CD14-positive monocyte (primary cell): Measurements from ENCODE around the gene CETN2. TPM values are rescaled to one million over a fixed set of nuclear protein-coding genes. Genes with fewer than 3 reads are reported as not detected.
"Not testable (repeated sequence)": the region's sequence is repeated elsewhere in the genome, so short reads cannot be mapped to it uniquely, and the experiment has no call there.

Experiments
- DNase-seq, 3 donors: peaks; one replicate each; pipeline ENCODE4 v3.0.0-alpha.2; 2011 to 2022
- H2AFZ ChIP-seq: 2 replicates; pipeline ENCODE4 v1.6.0; 2012; ENCODE audit warnings: mild to moderate bottlenecking, low read depth, low read length, inconsistent platforms; ENCODE audit not compliant: insufficient read depth, poor library complexity, severe bottlenecking
- H3K27ac ChIP-seq, 2 donors: 1 replicate in 1 of 2; 2 replicates in 1 of 2; pipeline ENCODE4 v1.5.1; 2012 to 2013; ENCODE audit warnings: low read length in 2 of 2, control low read depth in 1 of 2, inconsistent platforms in 1 of 2, low read depth in 1 of 2, mild to moderate bottlenecking in 1 of 2
- H3K27me3 ChIP-seq, 2 donors: one replicate each; pipeline versions ENCODE4 v1.6.0 to v1.6.1; 2011 to 2013; ENCODE audit warnings: low read length in 2 of 2; ENCODE audit not compliant: control insufficient read depth in 2 of 2, insufficient read depth in 2 of 2
- H3K36me3 ChIP-seq, 2 donors: replicated peaks in 1 of 2; 1 replicate in 1 of 2; 2 replicates in 1 of 2; pipeline versions ENCODE4 v1.5.1 to v1.6.1; 2012 to 2013; ENCODE audit warnings: low read length in 2 of 2, control low read depth in 1 of 2, inconsistent platforms in 1 of 2, mild to moderate bottlenecking in 1 of 2; ENCODE audit not compliant: insufficient read depth in 2 of 2, control insufficient read depth in 1 of 2
- H3K4me1 ChIP-seq, 2 donors: 1 replicate in 1 of 2; 2 replicates in 1 of 2; pipeline versions ENCODE4 v1.5.1 to v1.6.1; 2012 to 2013; ENCODE audit warnings: low read length in 2 of 2, control low read depth in 1 of 2, inconsistent platforms in 1 of 2, mild to moderate bottlenecking in 1 of 2, moderate library complexity in 1 of 2; ENCODE audit not compliant: insufficient read depth in 2 of 2, control insufficient read depth in 1 of 2
- H3K4me2 ChIP-seq: replicated peaks from 2 replicates; pipeline ENCODE3; 2012; ENCODE audit warnings: low read length, moderate library complexity, mild to moderate bottlenecking; ENCODE audit not compliant: poor library complexity, severe bottlenecking; ENCODE audit errors: extremely low read depth
- H3K4me3 ChIP-seq, 3 experiments: fragments of 200-600 bp in 1 of 3; sonication (generic) in 1 of 3; replicated peaks in 1 of 3; 1 replicate in 2 of 3; 2 replicates in 1 of 3; pipeline ENCODE4 v1.5.1; 2011 to 2013; ENCODE audit warnings: low read length in 3 of 3, mild to moderate bottlenecking in 3 of 3, control low read depth in 2 of 3, low read depth in 2 of 3, inconsistent platforms in 1 of 3, moderate library complexity in 1 of 3
- H3K79me2 ChIP-seq: 2 replicates; pipeline ENCODE4 v1.6.0; 2012; ENCODE audit warnings: mild to moderate bottlenecking, control low read depth, inconsistent platforms, low read length, moderate library complexity; ENCODE audit not compliant: insufficient read depth
- H3K9ac ChIP-seq: 2 replicates; pipeline ENCODE4 v1.6.0; 2017; ENCODE audit warnings: low read length, mild to moderate bottlenecking; ENCODE audit not compliant: insufficient read depth, poor library complexity, severe bottlenecking
- H3K9me3 ChIP-seq, 2 donors: replicated peaks in 1 of 2; 1 replicate in 1 of 2; 2 replicates in 1 of 2; pipeline versions ENCODE4 v1.5.1 to v1.6.1; 2012 to 2013; ENCODE audit warnings: low read length in 2 of 2, control low read depth in 1 of 2; ENCODE audit not compliant: control insufficient read depth in 1 of 2, insufficient read depth in 1 of 2
- H4K20me1 ChIP-seq: 2 replicates; pipeline ENCODE4 v1.6.0; 2012; ENCODE audit warnings: mild to moderate bottlenecking, low read length, control low read depth, moderate library complexity; ENCODE audit not compliant: insufficient read depth
- H3K27ac Mint-ChIP-seq, 7 donors: one replicate each; pipeline ENCODE4 v1.8.0; 2020; ENCODE audit warnings: mild to moderate bottlenecking in 7 of 7, mixed read lengths in 7 of 7, moderate library complexity in 6 of 7, inconsistent platforms in 2 of 7
- H3K27me3 Mint-ChIP-seq, 3 donors: one replicate each; pipeline ENCODE4 v1.8.0; 2021 to 2022; ENCODE audit warnings: low read depth in 3 of 3, mild to moderate bottlenecking in 3 of 3, mixed read lengths in 3 of 3, moderate library complexity in 3 of 3, inconsistent platforms in 1 of 3
- H3K36me3 Mint-ChIP-seq, 2 donors: one replicate each; pipeline ENCODE4 v1.8.0; 2020; ENCODE audit warnings: mixed read lengths in 2 of 2, inconsistent platforms in 1 of 2, mild to moderate bottlenecking in 1 of 2
- H3K4me1 Mint-ChIP-seq: one replicate; pipeline ENCODE4 v1.8.0; 2020; ENCODE audit warnings: mild to moderate bottlenecking, mixed read lengths
- H3K4me3 Mint-ChIP-seq, 2 donors: one replicate each; pipeline ENCODE4 v1.8.0; 2020; ENCODE audit warnings: mild to moderate bottlenecking in 2 of 2, mixed read lengths in 2 of 2, moderate library complexity in 1 of 2
- H3K9me3 Mint-ChIP-seq, 7 donors: one replicate each; pipeline ENCODE4 v1.8.0; 2020 to 2022; ENCODE audit warnings: mixed read lengths in 7 of 7, mild to moderate bottlenecking in 6 of 7, moderate library complexity in 6 of 7, inconsistent platforms in 2 of 7
- WGBS: methylation state at CpG from one replicate; pipeline ENCODE4 v1.1.5; 2013; ENCODE audit warnings: missing lambda C conversion rate; ENCODE audit not compliant: insufficient coverage; 5-methylcytosine and 5-hydroxymethylcytosine counted together
- intact Hi-C, 2 donors: fragments of 100-400 bp; cut with micrococcal nuclease; formaldehyde crosslinking; loops; one replicate each; pipeline versions ENCODE4 v1.15.0 to v1.15.1; 2023
- polyA plus RNA-seq, 3 donors: library from polyadenylated mRNA; depleted of rRNA in 1 of 3; unstranded in 2 of 3; stranded (reverse) in 1 of 3; fragments of 300-500 nt in 2 of 3; fragments of >200 nt in 1 of 3; fragmentation: Illumina TruSeq in 2 of 3; gene quantifications; 1 replicate in 2 of 3; 2 replicates in 1 of 3; pipeline ENCODE4 v1.2.3, GENCODE V29; 2012 to 2021
- TF ChIP-seq, protein P1 (sequence below): fragments of 200-600 bp; IDR thresholded peaks from one replicate; pipeline ENCODE4 v1.8.0; 2022; ENCODE audit warnings: antibody characterized with exemption, mild to moderate bottlenecking

The CETN2 gene
- polyA plus RNA-seq, 3 donors: 5.4 to 26.7 (median 19.9) TPM

DNA sequence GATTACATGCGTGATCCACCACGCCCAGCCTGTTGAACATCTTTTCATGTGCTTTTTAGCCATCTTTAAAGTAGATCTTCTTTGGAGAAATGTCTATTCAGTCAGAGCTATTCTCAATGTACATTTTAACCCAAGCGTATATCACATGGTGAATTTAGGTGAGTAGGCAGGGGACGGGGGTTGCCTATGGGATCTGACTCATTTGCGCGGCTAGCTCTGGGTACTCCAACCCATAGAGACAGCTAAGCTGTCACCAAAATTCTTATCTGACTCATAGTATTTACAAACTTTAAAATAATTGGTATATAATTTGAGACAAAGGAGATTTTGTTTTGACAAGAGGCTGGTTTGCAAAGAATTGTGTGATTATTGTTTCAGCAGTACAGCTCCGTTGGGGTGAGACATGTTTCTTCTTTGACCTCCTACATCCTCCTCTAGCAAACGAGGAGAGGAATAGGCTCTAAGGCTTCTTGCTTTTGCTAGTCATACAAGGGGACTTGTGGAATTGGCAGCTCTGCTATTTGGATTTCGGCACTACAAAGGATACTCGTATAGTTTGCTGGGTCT lies 12.3 kb upstream of the CETN2 start:
- H3K4me1 ChIP-seq: no peaks in the 10 kb centered on the region
- H3K4me2 ChIP-seq: no peak overlapping the region
- intact Hi-C loops: no loop called here
- no peak overlapping the region for H3K9ac ChIP-seq
- H3K27ac ChIP-seq: no peak overlapping the region
- Mint-ChIP-seq H3K27ac (peak overlapping the region in 2 of 7 donors; percentile 32 to 60), H3K4me3 (no peak overlapping the region), H3K27me3 (peaks cover 0 to 10% (median 0%) of the 10 kb centered on the region in 3 donors), H3K4me1 (peaks cover 2% of the 10 kb centered on the region), H3K9me3 (peaks cover 0 to 12% (median 0%) of the 10 kb centered on the region in 7 donors), H3K36me3 (peaks cover 0 to 18% of the 10 kb centered on the region in 2 donors)
- H2AFZ ChIP-seq: no peak overlapping the region
- WGBS: no CpG with 5 or more reads among the region's 10 CpGs
- H3K79me2 ChIP-seq: peaks cover 4% of the 10 kb centered on the region
- no peaks in the 10 kb centered on the region for H3K27me3 ChIP-seq
- peaks cover 0 to 12% of the 10 kb centered on the region in 2 donors for H3K36me3 ChIP-seq
- no peak for DNase-seq
- H3K4me3 ChIP-seq: no peak overlapping the region
- H4K20me1 ChIP-seq: no peaks in the 10 kb centered on the region
- H3K9me3 ChIP-seq: no peaks in the 10 kb centered on the region
- TF ChIP-seq, protein P1, sequence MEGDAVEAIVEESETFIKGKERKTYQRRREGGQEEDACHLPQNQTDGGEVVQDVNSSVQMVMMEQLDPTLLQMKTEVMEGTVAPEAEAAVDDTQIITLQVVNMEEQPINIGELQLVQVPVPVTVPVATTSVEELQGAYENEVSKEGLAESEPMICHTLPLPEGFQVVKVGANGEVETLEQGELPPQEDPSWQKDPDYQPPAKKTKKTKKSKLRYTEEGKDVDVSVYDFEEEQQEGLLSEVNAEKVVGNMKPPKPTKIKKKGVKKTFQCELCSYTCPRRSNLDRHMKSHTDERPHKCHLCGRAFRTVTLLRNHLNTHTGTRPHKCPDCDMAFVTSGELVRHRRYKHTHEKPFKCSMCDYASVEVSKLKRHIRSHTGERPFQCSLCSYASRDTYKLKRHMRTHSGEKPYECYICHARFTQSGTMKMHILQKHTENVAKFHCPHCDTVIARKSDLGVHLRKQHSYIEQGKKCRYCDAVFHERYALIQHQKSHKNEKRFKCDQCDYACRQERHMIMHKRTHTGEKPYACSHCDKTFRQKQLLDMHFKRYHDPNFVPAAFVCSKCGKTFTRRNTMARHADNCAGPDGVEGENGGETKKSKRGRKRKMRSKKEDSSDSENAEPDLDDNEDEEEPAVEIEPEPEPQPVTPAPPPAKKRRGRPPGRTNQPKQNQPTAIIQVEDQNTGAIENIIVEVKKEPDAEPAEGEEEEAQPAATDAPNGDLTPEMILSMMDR: no peak

DNA sequence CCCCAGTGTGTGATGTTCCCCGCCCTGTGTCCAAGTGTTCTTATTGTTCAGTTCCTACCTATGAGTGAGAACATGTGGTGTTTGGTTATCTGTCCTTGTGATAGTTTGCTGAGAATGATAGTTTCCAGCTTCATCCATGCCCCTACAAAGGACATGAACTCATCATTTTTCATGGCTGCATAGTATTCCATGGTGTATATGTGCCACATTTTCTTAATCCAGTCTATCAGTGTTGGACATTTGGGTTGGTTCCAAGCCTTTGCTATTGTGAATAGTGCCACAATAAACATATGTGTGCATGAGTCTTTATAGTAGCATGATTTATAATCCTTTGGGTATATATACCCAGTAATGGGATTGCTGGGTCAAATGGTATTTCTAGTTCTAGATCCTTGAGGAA lies 4.9 kb upstream of the CETN2 start:
- H3K36me3 ChIP-seq: peaks cover 2 to 13% of the 10 kb centered on the region in 2 donors
- H3K27me3 ChIP-seq, H2AFZ ChIP-seq, H3K4me2 ChIP-seq, H3K9ac ChIP-seq, H3K27ac Mint-ChIP-seq, H3K9me3 Mint-ChIP-seq, H3K4me3 Mint-ChIP-seq, H4K20me1 ChIP-seq, H3K27ac ChIP-seq, DNase-seq, H3K4me3 ChIP-seq, H3K9me3 ChIP-seq, intact Hi-C loops: not testable (repeated sequence)
- peaks cover 21% of the 10 kb centered on the region for H3K79me2 ChIP-seq
- H3K27me3 Mint-ChIP-seq: peaks cover 0 to 15% (median 2%) of the 10 kb centered on the region in 3 donors
- WGBS: no CpG with 5 or more reads among the region's 1 CpG
- H3K4me1 Mint-ChIP-seq: peaks cover 18% of the 10 kb centered on the region
- H3K4me1 ChIP-seq: peaks cover 8 to 11% of the 10 kb centered on the region in 2 donors
- peaks cover 5 to 12% of the 10 kb centered on the region in 2 donors for H3K36me3 Mint-ChIP-seq
